Left ventricle myocardium superior (tissue), 1 donor: ENCODE measurements around the gene MYH11. TPM values are rescaled to one million over a fixed set of nuclear protein-coding genes. Genes with fewer than 3 reads are reported as not detected.
"Not testable (repeated sequence)": the region's sequence is repeated elsewhere in the genome, so short reads cannot be mapped to it uniquely, and the experiment has no call there.

Experiments used
- ATAC-seq: fragments of 200-7000 bp; cut with Tn5 transposase; one replicate; pipeline ENCODE4 v1.9.1; 2020; ENCODE audit warnings: mild to moderate bottlenecking, moderate library complexity
- DNase-seq: peaks from one replicate; pipeline ENCODE4 v3.0.0-alpha.2; 2020
- intact Hi-C: fragments of 100-400 bp; cut with micrococcal nuclease; formaldehyde crosslinking; loops from one replicate; pipeline ENCODE4 v1.11.0; 2022
- total RNA-seq: library from RNA; stranded (reverse); fragmentation: NEBNext Ultra II Directional; extraction: Animal tissue kit (Norgen Biotek cat#: 25700); gene quantifications from one replicate; pipeline ENCODE4 v1.2.1, GENCODE V29; 2021
- donor health status: DM: no; HTN: yes; CAD: no; lungs with severe emphysema.

The MYH11 gene
- total RNA-seq, 1 donor from 2014 or later: 8.0 TPM

DNA sequence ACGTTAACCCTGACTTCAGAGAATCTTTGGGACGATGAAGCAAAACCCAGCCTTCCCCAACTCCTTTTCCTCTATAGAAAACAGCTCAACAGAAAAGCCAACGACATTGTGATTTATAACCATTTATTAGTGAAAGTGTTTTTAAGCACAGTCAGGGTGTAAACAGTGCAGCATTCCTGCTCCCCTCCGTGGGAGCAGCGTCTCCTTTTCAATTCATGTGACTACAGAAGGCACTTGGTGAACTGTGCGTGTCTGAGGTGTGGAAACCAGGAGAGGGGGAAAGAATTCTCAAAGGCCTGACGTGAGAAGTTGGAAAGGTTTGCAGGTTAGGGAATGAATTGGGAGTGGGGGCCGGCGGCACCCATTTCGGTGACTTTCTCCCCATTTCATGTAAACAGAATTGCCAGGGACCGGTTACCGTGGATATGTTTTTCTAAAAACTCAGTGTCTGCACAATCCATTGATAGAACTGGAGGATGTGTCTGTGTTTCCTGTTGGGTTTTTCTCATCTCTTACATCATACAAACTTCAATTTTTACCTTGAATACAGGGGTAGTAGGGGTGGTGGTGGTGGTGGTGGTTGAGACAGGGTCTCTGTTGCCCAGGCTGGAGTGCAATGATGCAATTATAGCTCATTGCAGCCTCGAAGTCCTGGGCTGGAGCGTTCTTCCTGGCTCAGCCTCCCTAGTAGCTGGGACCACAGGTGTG is 153.6 kb downstream of the MYH11 start:
- DNase-seq (no peak), ATAC-seq (no peak)
- intact Hi-C loops: no loop called here

- ATAC-seq (no peak), DNase-seq (no peak)
- intact Hi-C loops: no loop called here
These were observed 154.6 kb downstream of the MYH11 start for GRCh38 chr16:15701975-15702970.

DNA sequence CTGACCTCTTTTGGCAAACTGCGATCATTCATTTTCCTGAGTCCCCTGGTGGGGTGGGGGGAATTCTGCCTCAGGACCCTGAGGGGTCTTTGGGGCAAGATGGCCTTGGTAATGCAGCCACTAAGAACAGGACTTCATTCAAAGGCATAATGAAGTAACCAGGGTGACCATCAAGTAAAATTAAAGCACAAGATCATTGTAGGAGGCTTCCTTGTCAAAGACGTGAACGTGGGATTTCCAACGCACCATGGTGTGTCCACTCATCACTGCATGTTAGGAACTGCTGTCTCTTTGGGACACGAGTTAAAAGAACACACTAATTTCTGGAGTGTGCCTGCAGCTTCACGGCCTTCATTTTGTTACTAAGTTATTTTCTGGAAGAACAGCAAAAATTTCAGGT is 155.5 kb downstream of the MYH11 start:
- DNase-seq (no peak), ATAC-seq (no peak)
- intact Hi-C loops: no loop called here

DNA sequence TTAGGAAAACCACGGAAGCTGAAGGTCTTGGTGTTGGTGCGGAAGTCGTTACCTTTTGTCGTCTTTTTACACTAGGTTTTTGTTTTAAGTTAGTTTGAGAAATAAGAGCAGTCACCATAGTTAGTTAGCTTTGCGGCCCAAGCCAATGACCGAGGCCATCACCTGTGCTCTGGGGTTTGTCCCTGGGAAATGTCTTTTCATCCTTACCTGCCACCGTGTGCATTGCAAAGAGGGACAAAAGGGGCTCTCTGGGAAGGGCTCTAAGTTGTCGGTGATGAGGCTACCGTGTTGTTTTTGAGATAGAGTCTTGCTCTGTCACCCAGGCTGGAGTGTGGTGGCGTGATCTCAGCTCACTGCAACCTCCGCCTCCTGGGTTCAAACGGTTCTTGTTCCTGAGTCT is 157.0 kb downstream of the MYH11 start:
- no peak for DNase-seq
- intact Hi-C loops: no loop called here
- no peak for ATAC-seq

DNA sequence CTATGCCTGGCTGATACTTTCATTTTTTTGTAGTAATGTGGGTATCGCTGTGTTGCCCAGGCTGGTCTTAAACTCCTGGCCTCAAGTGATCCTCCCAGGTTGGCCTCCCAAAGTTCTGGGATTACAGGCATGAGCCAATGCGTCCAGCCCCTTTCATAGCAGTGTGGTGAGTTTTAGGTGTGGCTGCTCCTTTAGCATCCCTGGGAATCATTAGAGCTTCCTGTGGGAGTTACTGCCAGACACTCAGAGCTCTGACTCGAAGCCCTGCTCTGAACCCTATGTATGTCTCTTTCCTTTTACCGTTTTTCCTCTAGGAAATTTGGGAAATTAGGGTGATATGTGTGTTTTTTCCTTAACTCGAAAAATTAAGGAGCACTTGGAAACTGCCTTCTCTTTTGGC is 162.3 kb downstream of the MYH11 start:
- ATAC-seq (no peak), DNase-seq (no peak)
- intact Hi-C loops: no loop called here

GRCh38 chr16:15692508-15692907 is 164.3 kb downstream of the MYH11 start:
- not testable (repeated sequence) for ATAC-seq

DNA sequence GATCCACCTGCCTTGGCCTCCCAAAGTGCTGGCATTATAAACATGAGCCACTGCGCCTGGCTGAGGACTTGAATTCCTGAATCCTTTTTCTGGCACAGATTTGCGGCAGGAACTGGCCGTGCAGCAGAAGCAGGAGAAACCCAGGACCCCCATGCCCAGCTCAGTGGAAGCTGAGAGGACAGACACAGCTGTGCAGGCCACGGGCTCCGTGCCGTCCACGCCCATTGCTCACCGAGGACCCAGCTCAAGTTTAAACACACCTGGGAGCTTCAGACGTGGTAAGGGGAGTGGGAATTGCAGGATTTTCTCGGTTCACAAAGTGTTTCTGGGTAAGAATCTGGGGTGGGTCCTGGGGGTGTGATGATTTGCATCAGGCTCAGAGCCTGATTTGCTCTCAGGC is 165.8 kb downstream of the MYH11 start:
- intact Hi-C loops: no loop called here
- DNase-seq: no peak
- no peak for ATAC-seq

More at GRCh38 chr16:15692508-15692907, 164.3 kb downstream of the MYH11 start:
- intact Hi-C loops, DNase-seq: not testable (repeated sequence)

- ATAC-seq (no peak), DNase-seq (no peak)
- intact Hi-C loops: no loop called here
These were observed 166.5 kb downstream of the MYH11 start for GRCh38 chr16:15690296-15690695.

DNA sequence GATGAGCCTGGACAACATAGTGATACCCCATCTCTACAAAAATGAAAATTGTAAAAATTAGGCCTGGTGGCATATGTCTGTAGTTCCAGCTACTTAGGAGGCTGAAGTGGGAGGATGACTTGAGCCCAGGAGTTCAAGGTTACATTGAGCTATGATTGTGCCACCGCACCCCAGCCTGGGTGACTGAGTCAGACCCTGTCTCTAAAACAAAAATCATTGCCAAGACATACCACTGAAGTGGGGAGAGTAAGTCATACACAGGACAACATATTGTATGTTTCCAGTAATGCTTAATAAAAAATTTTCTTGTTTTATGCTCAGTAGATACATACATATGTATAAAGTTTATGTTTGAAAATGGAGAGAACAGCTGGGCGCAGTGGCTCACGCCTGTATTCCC is 167.5 kb downstream of the MYH11 start:
- no peak for ATAC-seq
- intact Hi-C loops: no loop called here
- DNase-seq: no peak

GRCh38 chr16:15686287-15686686 is 170.5 kb downstream of the MYH11 start:
- DNase-seq (no peak), ATAC-seq (no peak)
- intact Hi-C loops: no loop called here

DNA sequence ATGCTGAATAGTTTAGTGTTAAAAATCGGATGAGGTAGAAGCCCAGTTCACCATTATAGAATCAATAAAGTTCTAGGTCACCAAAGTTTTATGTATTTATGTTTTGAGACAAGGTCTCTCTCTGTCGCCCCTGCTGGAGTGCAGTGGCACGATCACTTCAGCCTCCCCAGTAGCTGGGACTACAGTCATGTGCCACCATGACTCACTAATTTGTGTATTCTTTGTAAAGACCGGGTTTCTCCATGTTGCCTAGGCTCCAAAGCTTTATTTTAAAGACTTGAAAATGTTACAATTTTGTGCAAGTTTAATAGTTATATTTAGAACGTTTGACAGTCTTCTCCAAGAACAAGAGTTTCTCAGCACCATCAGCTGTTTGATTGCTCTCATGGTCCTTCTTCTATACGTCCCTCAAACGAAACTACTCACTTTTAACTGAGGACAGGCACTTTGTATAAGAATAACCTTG is 174.7 kb downstream of the MYH11 start:
- intact Hi-C loops: no loop called here
- ATAC-seq: no peak
- no peak for DNase-seq

- no peak for ATAC-seq
- intact Hi-C loops: no loop called here
- DNase-seq: no peak
These were observed 179.4 kb downstream of the MYH11 start for GRCh38 chr16:15677447-15677846.

DNA sequence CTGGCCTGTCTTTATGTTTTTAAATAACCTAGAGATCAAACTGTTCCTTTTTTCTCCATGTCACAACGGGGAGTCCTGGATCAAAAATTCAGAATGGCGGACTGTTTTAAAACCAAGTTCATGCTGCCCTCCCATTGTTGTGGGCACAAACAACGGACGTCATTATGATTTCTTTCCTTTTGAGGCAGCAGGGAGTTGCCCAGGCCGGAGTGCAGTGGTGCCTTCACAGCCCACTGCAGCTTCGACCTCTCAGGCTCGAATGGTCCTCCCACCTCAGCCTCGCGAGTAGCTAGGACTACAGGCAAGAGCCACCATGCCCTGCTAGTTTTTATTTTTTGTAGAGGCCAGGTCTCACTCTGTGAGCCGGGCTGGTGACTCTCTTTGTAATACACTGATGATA is 180.3 kb downstream of the MYH11 start:
- intact Hi-C loops: no loop called here
- no peak for DNase-seq
- no peak for ATAC-seq

- ATAC-seq (no peak), DNase-seq (no peak)
- intact Hi-C loops: no loop called here
These were observed 182.3 kb downstream of the MYH11 start for GRCh38 chr16:15674571-15674970.

DNA sequence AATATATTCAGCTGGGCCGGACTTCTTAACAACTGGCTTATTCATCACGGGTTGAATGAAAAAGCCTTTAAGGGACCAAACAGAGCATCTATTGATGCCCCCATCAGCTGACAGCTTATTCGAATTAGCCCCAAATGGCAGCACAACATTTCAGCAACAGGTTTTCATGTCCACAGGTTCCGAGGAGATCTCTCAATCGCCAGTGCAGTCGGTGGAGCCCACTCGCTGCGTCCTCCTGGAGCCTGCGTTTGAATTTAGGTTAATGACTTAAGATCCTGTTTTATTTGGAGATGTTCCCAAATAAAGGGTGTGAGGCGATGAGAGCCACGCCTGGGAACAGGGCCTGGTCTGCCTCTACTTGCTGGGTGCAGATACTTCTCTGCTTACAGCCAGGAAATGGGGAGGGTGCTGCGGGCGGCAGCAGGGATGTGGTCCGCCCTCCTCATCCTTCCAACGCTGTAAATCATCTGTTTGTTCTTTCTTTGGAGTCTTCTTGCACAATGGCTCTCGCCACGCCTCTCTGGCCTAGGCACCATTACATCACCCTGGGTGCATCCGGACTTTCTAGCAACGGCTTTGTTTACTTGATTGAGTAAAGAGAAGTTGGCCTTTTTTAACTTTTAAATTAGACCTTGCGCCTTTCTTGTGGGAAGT is 184.2 kb downstream of the MYH11 start:
- peak; percentile 98 for ATAC-seq
- intact Hi-C loops: no loop called here
- DNase-seq: peak; percentile 91

- peak; percentile 2 for ATAC-seq
- intact Hi-C loops, DNase-seq: not testable (repeated sequence)
These were observed 184.7 kb downstream of the MYH11 start for GRCh38 chr16:15672127-15672513.

DNA sequence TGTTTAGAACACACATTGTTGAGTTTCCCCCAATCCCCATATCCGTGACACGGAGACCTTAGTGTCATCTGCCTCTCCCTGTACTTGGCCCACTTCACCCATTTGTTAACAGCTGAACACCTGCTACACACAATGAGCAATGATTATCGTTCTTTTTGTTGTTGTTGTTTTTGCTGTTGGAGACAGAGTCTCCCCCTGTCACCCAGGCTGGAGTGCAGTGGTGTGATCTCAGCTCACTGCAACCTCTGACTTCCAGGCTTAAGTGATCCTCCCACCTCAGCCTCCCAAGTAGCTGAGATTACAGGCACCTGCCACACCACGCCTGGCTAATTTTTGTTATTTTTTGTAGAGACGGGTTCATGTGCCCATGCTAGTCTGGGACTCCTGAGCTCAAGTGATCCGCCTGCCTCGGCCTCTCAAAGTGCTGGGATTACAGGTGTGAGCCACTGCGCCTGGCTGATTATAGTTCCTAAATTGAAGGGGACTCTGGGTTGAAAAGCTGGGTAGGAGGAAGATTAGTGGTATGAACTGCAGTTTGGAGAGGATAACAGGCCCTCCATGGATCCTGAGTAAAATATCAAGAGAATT is 185.2 kb downstream of the MYH11 start:
- ATAC-seq (no peak), DNase-seq (no peak)
- intact Hi-C loops: no loop called here

- DNase-seq: no peak
- ATAC-seq: no peak
- intact Hi-C loops: no loop called here
These were observed 189.6 kb downstream of the MYH11 start for GRCh38 chr16:15667091-15667742.

DNA sequence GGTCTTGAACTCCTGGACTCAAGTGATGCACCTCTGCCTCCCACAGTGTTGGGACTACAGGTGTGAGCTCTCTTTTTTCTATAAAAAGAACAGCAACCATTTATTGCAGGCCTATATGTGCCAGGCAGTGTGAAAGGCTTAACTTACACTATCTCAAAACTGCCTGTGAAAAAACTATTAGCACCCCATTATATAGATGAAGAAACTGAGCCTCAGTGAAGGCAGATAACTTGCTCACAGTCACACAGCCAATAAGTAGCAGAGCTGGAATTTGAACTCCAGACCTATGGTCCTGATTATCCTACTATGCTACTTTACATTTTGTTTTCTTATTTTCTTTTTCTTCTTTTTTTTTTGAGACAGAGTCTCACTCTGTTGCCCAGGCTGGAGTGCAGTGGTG is 191.7 kb downstream of the MYH11 start:
- intact Hi-C loops: no loop called here
- ATAC-seq: no peak
- DNase-seq: no peak
